ENCODE data around the gene GBE1.

GRCh38 chr3:81568378-81568777 lies 193.1 kb downstream of the GBE1 start:
- TF ChIP-seq HMGXB4 (CRISPR knock-in tag; IDR thresholded peaks at IDR 0.05), result no peak
- no peak for TF ChIP-seq CTCF (IDR thresholded peaks at IDR 0.05)
- TF ChIP-seq SMAD4 (CRISPR knock-in tag; IDR thresholded peaks at IDR 0.05), result no peak
- no peak for TF ChIP-seq FOXK1 (CRISPR knock-in tag; IDR thresholded peaks at IDR 0.05)
- no peak for TF ChIP-seq USF1 (CRISPR knock-in tag; IDR thresholded peaks at IDR 0.05)
- TF ChIP-seq ZNF232 (CRISPR knock-in tag; IDR thresholded peaks at IDR 0.05), result no peak
- TF ChIP-seq ZSCAN18 (CRISPR knock-in tag; IDR thresholded peaks at IDR 0.05), result no peak
- TF ChIP-seq MAX (CRISPR knock-in tag; IDR thresholded peaks at IDR 0.05), result no peak
- no peak for TF ChIP-seq JUN (CRISPR knock-in tag; IDR thresholded peaks at IDR 0.05)
- TF ChIP-seq TEAD4 (CRISPR knock-in tag; IDR thresholded peaks at IDR 0.05), result no peak
